Measurements from ENCODE around the gene TPM2.

TPM2 gene

DNA sequence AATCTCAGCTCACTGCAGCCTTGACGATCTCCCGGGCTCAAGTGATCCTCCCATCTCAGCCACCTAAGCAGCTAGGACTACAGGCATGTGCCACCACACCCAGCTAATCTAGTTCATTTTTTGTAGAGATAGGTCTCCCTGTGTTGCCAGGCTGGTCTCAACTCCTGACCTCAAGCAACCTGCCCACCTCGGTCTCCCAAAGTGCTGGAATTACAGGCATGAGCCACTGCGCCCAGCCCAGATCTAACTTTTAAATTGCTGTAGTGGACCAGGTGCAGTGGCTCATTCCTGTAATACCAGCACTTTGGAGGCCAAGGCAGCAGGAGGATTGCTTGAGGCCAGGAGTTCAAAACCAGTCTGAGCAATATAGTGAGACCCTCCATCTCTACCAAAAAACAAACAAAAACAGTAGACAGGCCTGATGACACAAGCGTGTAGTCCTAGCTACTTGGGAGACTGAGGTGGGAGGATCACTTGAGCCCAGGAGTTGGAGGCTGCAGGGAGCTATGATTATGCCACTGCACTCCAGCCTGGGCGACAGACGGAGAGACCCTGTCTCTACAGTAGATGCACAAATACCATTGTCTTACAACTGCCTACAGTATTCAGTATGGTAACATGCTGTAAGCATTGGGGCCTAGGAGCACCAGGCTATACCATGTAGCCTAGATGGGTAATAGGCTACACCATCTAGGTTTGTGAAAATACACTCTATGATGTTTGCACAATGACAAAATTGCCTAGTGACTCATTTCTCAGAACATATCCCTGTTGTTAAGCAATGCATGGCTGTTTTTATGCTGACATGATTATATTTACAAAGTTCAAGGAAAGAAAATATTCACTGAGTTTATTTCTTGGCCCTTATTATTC lies 37.5 kb downstream of the TPM2 start:
- Histone ChIP-seq H3K27ac (no peak overlapping the region), H3K4me2 (ENCODE audit: low read length) (no peak overlapping the region), H3K9ac (no peak overlapping the region), H3K9me3 (ENCODE audit: control insufficient read depth, low read length) (no peaks in the 10 kb centered on the region), H3K4me3 (ENCODE audit: low read depth, low read length) (no peak overlapping the region), H3K79me2 (no peaks in the 10 kb centered on the region), H3K36me3 (ENCODE audit: control insufficient read depth, insufficient read depth, low read length) (no peaks in the 10 kb centered on the region), H2AFZ (no peak overlapping the region), H3K4me1 (peaks cover 2% of the 10 kb centered on the region), H3K27me3 (ENCODE audit: control insufficient read depth, insufficient read depth, low read length) (no peaks in the 10 kb centered on the region)
- TF ChIP-seq, protein P1, sequence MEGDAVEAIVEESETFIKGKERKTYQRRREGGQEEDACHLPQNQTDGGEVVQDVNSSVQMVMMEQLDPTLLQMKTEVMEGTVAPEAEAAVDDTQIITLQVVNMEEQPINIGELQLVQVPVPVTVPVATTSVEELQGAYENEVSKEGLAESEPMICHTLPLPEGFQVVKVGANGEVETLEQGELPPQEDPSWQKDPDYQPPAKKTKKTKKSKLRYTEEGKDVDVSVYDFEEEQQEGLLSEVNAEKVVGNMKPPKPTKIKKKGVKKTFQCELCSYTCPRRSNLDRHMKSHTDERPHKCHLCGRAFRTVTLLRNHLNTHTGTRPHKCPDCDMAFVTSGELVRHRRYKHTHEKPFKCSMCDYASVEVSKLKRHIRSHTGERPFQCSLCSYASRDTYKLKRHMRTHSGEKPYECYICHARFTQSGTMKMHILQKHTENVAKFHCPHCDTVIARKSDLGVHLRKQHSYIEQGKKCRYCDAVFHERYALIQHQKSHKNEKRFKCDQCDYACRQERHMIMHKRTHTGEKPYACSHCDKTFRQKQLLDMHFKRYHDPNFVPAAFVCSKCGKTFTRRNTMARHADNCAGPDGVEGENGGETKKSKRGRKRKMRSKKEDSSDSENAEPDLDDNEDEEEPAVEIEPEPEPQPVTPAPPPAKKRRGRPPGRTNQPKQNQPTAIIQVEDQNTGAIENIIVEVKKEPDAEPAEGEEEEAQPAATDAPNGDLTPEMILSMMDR (IDR thresholded peaks at IDR 0.05): no peak

DNA sequence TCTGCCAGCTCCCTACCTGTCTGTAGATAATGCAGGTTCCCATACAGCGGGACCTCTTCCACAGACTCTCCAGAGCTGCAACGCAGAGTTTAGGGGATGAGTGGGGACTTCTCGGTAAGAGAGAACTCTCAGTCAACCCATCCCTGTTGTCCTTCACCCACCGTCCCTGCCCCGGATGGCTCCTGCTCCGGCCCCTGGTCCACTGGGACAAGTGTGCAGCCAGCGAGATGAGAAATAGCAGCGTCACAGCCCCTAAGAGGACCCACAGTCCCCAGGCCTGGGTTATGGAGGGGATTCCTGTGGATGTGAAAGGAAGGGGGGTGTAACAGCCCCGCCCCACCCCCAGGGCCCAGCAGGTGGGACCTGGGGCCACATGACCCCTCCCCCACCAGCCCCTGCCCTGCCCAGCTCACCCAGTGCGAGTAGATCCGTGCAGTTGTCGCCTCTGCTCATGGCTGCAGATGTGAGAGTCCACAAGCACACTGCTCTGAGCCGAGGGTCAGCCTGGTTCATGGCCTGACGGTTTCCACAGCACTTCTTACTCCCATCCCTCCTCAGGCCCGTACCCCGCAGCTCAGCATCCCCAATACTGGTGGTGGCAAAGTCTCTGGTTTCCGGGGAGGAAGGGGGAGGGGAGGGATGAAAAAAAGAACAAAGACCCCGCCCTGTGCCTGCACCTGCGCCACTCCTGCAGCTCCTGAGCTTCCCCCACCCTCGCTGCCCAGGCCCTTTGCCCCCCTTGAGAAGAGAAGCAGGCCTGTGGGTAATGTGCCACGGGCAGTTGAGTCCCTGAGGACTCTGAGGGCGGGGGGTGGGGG lies 39.2 kb downstream of the TPM2 start, which contains the start of gene SIT1:
Gene SIT1 (minus strand): TSS at position 591 of the 818 bp plus-strand sequence. CDS start 78 bp downstream, at position 513.
- Histone ChIP-seq H3K9ac (no peak within 1 kb of the TSS), H3K4me3 (ENCODE audit: low read depth, low read length) (no peak within 1 kb of the TSS), H3K27ac (no peak within 1 kb of the TSS), H3K27me3 (ENCODE audit: control insufficient read depth, insufficient read depth, low read length) (no peaks in the 10 kb centered on the region), H3K4me1 (peaks cover 3% of the 10 kb centered on the region), H3K4me2 (ENCODE audit: low read length) (no peak within 1 kb of the TSS), H3K9me3 (ENCODE audit: control insufficient read depth, low read length) (no peaks in the 10 kb centered on the region), H2AFZ (no peak within 1 kb of the TSS), H3K36me3 (ENCODE audit: control insufficient read depth, insufficient read depth, low read length) (no peaks in the 10 kb centered on the region), H3K79me2 (no peaks in the 10 kb centered on the region)
- TF ChIP-seq, protein P1 (IDR thresholded peaks at IDR 0.05): no peak

DNA sequence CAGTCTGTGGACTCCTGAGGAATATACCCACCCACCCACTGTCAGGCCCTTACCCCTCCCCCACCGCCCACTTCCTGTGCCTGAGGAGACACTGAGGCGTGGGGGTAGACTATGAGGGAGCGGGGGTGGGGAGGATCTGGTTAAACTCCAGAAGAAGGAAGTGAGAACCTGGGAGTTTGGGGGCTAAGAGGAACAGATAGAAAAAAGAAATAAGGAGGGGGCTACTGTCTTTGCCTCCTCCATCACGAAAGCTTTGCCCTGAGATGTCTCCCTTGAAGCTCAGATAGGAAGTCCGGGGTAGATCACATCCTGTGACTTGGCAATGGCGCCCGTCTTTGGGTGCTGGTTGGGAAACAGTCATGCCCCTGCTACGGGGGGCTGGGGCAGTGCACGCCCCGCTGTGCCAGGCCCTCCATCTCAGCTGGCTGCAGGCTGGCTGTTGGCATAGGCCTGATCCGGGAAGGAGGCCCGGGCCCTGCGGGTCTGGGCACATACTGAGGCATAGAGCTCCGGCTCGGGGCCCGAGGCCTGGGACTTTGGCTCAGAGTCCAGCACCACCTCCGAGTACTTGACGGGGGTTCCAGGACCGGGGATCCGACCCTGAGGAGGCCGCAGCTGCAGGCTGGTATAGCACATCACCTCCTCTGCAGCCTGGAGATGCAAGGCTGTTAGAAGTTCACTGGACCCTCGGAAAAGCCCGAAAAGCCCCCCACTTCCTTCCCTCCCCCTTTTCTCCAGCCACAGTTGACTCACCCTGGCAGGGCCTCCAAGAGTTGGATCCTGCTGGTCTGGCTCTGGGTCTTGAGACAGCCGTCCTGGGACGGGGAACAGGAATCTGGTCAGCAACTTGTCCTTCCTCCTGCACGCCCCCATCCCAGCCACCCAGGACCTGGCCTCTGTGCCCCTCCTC lies 40.0 kb downstream of the TPM2 start:
- H3K27ac ChIP-seq: no peak overlapping the region
- H3K79me2 ChIP-seq: no peaks in the 10 kb centered on the region
- TF ChIP-seq, protein P1 (IDR thresholded peaks at IDR 0.05): no peak
- H3K9ac ChIP-seq: no peak overlapping the region
- H3K4me3 ChIP-seq (ENCODE audit: low read depth, low read length): no peak overlapping the region
- H3K27me3 ChIP-seq (ENCODE audit: control insufficient read depth, insufficient read depth, low read length): no peaks in the 10 kb centered on the region
- no peak overlapping the region for H3K4me2 ChIP-seq (ENCODE audit: low read length)
- peaks cover 3% of the 10 kb centered on the region for H3K4me1 ChIP-seq
- no peak overlapping the region for H2AFZ ChIP-seq
- H3K36me3 ChIP-seq (ENCODE audit: control insufficient read depth, insufficient read depth, low read length): no peaks in the 10 kb centered on the region
- H3K9me3 ChIP-seq (ENCODE audit: control insufficient read depth, low read length): no peaks in the 10 kb centered on the region

DNA sequence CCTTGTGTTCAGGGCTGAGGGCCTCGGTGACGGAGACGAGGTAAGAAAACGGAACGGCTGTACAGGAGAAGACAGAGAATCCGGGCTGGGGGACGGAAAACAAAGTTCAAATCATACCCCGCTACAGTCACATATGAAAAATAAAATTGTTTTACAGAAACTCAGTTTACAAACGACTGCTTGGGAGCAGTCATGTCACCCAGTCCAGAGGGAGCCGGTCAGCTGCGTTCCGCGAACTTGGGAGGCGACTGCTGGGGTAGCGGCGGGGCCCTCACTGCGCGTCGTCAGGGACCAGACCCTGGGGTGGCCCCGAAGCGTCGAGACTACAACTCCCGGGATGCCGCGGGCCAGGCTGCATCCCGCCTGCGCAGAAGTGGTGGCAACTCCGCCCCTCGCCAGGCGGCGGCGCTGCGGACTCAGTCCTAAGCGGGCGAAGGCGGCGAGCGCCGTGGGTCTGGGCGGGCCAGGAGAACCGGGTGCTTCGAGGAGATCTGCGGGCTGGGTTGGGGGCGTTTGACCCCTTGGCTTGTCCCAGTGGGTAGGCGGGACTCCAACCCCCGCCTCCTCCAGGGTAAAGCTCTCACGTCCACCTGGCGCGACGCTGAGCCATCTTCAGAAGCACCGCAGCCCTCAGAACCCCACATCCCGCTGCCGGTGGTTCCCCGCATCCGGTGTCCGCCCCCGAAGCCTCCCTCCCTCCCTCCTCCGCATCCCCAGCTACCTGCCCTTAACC lies 43.0 kb downstream of the TPM2 start:
- Histone ChIP-seq H3K27me3 (ENCODE audit: control insufficient read depth, insufficient read depth, low read length) (no peaks in the 10 kb centered on the region), H3K9ac (peak overlapping the region; percentile 21), H3K4me2 (ENCODE audit: low read length) (peak overlapping the region; percentile 94), H3K36me3 (ENCODE audit: control insufficient read depth, insufficient read depth, low read length) (no peaks in the 10 kb centered on the region), H3K4me1 (peaks cover 3% of the 10 kb centered on the region), H3K9me3 (ENCODE audit: control insufficient read depth, low read length) (no peaks in the 10 kb centered on the region), H3K79me2 (no peaks in the 10 kb centered on the region), H3K4me3 (ENCODE audit: low read depth, low read length) (peak overlapping the region; percentile 97), H3K27ac (peak overlapping the region; percentile 71), H2AFZ (peak overlapping the region; percentile 90)
- TF ChIP-seq, protein P1 (IDR thresholded peaks at IDR 0.05): peak; percentile 79
